K562 (cell line): Measurements from ENCODE around the gene HLF. TPM values are rescaled to one million over a fixed set of nuclear protein-coding genes. Genes with fewer than 3 reads are reported as not detected.

Source experiments
- ATAC-seq: fragments of 200-7000 bp; cut with Tn5 transposase; 3 replicates; pipeline ENCODE4 v1.9.1; 2020; ENCODE audit warnings: moderate library complexity
- BruUV-seq: library from RNA; stranded (reverse); fragments of 400-500 nt; replicated peaks from 2 replicates; lab custom pipeline; 2021; lab: Mats Ljungman, UMichigan
- CTCF ChIA-PET: fragments of 300-600 bp; formaldehyde crosslinking; extraction: SDS; loops from one replicate; lab custom pipeline; 2021; ENCODE audit warnings: low intra/inter-chr PET ratio; lab: Yijun Ruan, JAX
- POLR2A ChIA-PET: fragments of 300-600, 350-650 bp; sonication (Branson Sonifier 250); formaldehyde crosslinking; extraction: SDS; loops from one replicate; lab custom pipeline; 2021; ENCODE audit warnings: antibody characterized with exemption, inconsistent platforms; lab: Yijun Ruan, JAX
- DNase-seq, 4 experiments: peaks; one replicate each; pipeline versions ENCODE4 v3.0.0 to v3.0.0-alpha.2; 2011 to 2018; ENCODE audit warnings: low spot score in 3 of 4, mixed read lengths in 3 of 4; ENCODE audit errors: extremely low read depth in 1 of 4
- FAIRE-seq: peaks from 2 replicates; lab custom pipeline; 2011; peaks lifted over from hg19 to GRCh38; lab: Jason Lieb, UNC
- H2AFZ ChIP-seq: 2 replicates; pipeline ENCODE4 v1.6.0; 2011; ENCODE audit warnings: low read depth, low read length, control low read depth, inconsistent platforms
- H3K27ac ChIP-seq: fragments of 200-600 bp; 3 replicates; pipeline ENCODE4 v1.8.0; 2011; ENCODE audit warnings: low read depth, mild to moderate bottlenecking, control low read depth, inconsistent platforms, low read length, moderate library complexity, mixed read lengths; ENCODE audit errors: extremely low read depth
- H3K27me3 ChIP-seq, 2 experiments: fragments of 300-600 bp in 1 of 2; 2 replicates in 1 of 2; 3 replicates in 1 of 2; pipeline versions ENCODE4 v1.6.0 to v1.8.0; 2011; ENCODE audit warnings: inconsistent platforms in 2 of 2, low read length in 2 of 2, mild to moderate bottlenecking in 1 of 2, mixed read lengths in 1 of 2, moderate library complexity in 1 of 2; ENCODE audit not compliant: control insufficient read depth in 2 of 2, insufficient read depth in 2 of 2
- H3K36me3 ChIP-seq: fragments of 300-600 bp; 3 replicates; pipeline ENCODE4 v1.8.0; 2011; ENCODE audit warnings: mild to moderate bottlenecking, low read length, inconsistent platforms; ENCODE audit not compliant: control insufficient read depth, insufficient read depth
- H3K4me1 ChIP-seq, 2 experiments: fragments of 200-600 bp in 1 of 2; replicated peaks in 1 of 2; 2 replicates in 1 of 2; 3 replicates in 1 of 2; pipeline versions ENCODE4 v1.5.1 to v1.8.0; 2011; ENCODE audit warnings: inconsistent platforms in 2 of 2, low read length in 2 of 2, mild to moderate bottlenecking in 1 of 2, mixed read lengths in 1 of 2, moderate library complexity in 1 of 2; ENCODE audit not compliant: control insufficient read depth in 2 of 2, insufficient read depth in 2 of 2
- H3K4me2 ChIP-seq: 2 replicates; pipeline ENCODE4 v1.6.1; 2011; ENCODE audit warnings: low read length, control low read depth, inconsistent platforms, mixed read lengths; ENCODE audit not compliant: insufficient read depth
- H3K4me3 ChIP-seq: fragments of 200-600 bp; sonication (generic), shearing (Covaris generic); 2 replicates; pipeline ENCODE4 v1.5.1; 2016; ENCODE audit warnings: control low read depth, inconsistent platforms
- H3K79me2 ChIP-seq: fragments of 200-600 bp; 3 replicates; pipeline ENCODE4 v1.8.0; 2011; ENCODE audit warnings: low read length, inconsistent platforms; ENCODE audit not compliant: control insufficient read depth, insufficient read depth
- H3K9ac ChIP-seq, 2 experiments: 2 replicates each; pipeline versions ENCODE4 v1.6.0 to v1.6.1; 2011; ENCODE audit warnings: low read depth in 2 of 2, low read length in 2 of 2, control low read depth in 1 of 2, inconsistent platforms in 1 of 2, mild to moderate bottlenecking in 1 of 2, mixed read lengths in 1 of 2; ENCODE audit not compliant: insufficient read depth in 1 of 2
- H3K9me1 ChIP-seq: one replicate; pipeline ENCODE4 v1.6.0; 2011; ENCODE audit warnings: inconsistent platforms, mild to moderate bottlenecking, low read length, moderate library complexity; ENCODE audit not compliant: control insufficient read depth, insufficient read depth
- H3K9me3 ChIP-seq: replicated peaks from 2 replicates; pipeline ENCODE4 v1.5.1; 2011; ENCODE audit warnings: low read depth, low read length, inconsistent platforms; ENCODE audit not compliant: control insufficient read depth, insufficient read depth
- H4K20me1 ChIP-seq: replicated peaks from 2 replicates; pipeline ENCODE4 v1.6.1; 2011; ENCODE audit warnings: low read length, inconsistent platforms, mixed read lengths; ENCODE audit not compliant: control insufficient read depth, insufficient read depth
- AFF1 ChIP-seq, 2 experiments: fragments of 450-650 bp; IDR thresholded peaks; 2 replicates each; pipeline ENCODE4 v1.6.1; 2018; ENCODE audit warnings: mild to moderate bottlenecking in 2 of 2, low read depth in 1 of 2; ENCODE audit not compliant: partially characterized antibody in 2 of 2
- CCNT2 ChIP-seq: IDR thresholded peaks from 2 replicates; pipeline ENCODE4 v1.6.1; 2011; ENCODE audit warnings: borderline replicate concordance, low read depth, mild to moderate bottlenecking, moderate library complexity, mixed read lengths, low read length; ENCODE audit not compliant: insufficient read length; ENCODE audit errors: extremely low read depth
- DDX20 ChIP-seq: fragments of 450-650 bp; IDR thresholded peaks from 2 replicates; pipeline ENCODE4 v1.6.1; 2016; ENCODE audit warnings: missing genetic modification characterization, low read depth, mild to moderate bottlenecking, missing compliant biosample characterization, moderate library complexity
- FOXP1 ChIP-seq: sonication (generic); formaldehyde crosslinking; IDR thresholded peaks from 2 replicates; pipeline ENCODE4 v1.8.0; 2022; ENCODE audit warnings: mild to moderate bottlenecking, missing genetic modification reagents
- HMG20B ChIP-seq: fragments of 250-450 bp; sonication (Bioruptor Pico); IDR thresholded peaks from 2 replicates; pipeline ENCODE4 v1.5.0; 2021; ENCODE audit warnings: mild to moderate bottlenecking
- KAT7 ChIP-seq: sonication (generic); formaldehyde crosslinking; IDR thresholded peaks from 2 replicates; pipeline ENCODE4 v1.8.0; 2022; ENCODE audit warnings: missing genetic modification reagents, mild to moderate bottlenecking, borderline replicate concordance
- KLF6 ChIP-seq: fragments of 250-450 bp; sonication (Bioruptor Pico); IDR thresholded peaks from 2 replicates; pipeline ENCODE4 v1.4.0; 2020; ENCODE audit warnings: mild to moderate bottlenecking, moderate library complexity, borderline replicate concordance
- MITF ChIP-seq: IDR thresholded peaks from 2 replicates; pipeline ENCODE4 v1.6.1; 2014; ENCODE audit warnings: antibody characterized with exemption
- NFXL1 ChIP-seq: fragments of 450-650 bp; formaldehyde crosslinking; IDR thresholded peaks from 2 replicates; pipeline ENCODE4 v1.4.0; 2021; ENCODE audit warnings: mild to moderate bottlenecking
- OTX1 ChIP-seq: fragments of 450-650 bp; formaldehyde crosslinking; IDR thresholded peaks from 2 replicates; pipeline ENCODE4 v1.4.0; 2022; ENCODE audit warnings: mild to moderate bottlenecking
- SAFB2 ChIP-seq: fragments of 200-400 bp; formaldehyde crosslinking; IDR thresholded peaks from 2 replicates; pipeline ENCODE4 v1.6.1; 2018; ENCODE audit warnings: borderline replicate concordance, low read length, low read depth, moderate library complexity; ENCODE audit not compliant: severe bottlenecking
- ZBTB9 ChIP-seq: fragments of 450-650 bp; formaldehyde crosslinking; IDR thresholded peaks from 2 replicates; pipeline ENCODE4 v1.4.0; 2020; ENCODE audit warnings: mild to moderate bottlenecking, moderate library complexity
- ZNF551 ChIP-seq: fragments of 250-450 bp; sonication (Bioruptor Pico); IDR thresholded peaks from 2 replicates; pipeline ENCODE4 v1.5.0; 2021; ENCODE audit warnings: mild to moderate bottlenecking, moderate library complexity
- ZNF79 ChIP-seq: fragments of 250-450 bp; sonication (Bioruptor Pico); IDR thresholded peaks from 2 replicates; pipeline ENCODE4 v1.4.0; 2020; ENCODE audit warnings: low read depth, mild to moderate bottlenecking, moderate library complexity
- WGBS: fragments of 100-300 bp; shearing (Covaris generic); methylation state at CpG from one replicate; pipeline ENCODE4 v1.1.6; 2016; ENCODE audit warnings: low coverage, mixed read lengths; ENCODE audit not compliant: insufficient coverage; ENCODE audit errors: missing lambda C conversion rate; 5-methylcytosine and 5-hydroxymethylcytosine counted together
- in situ Hi-C: fragments of 300-500 bp; cut with MboI; formaldehyde crosslinking; loops from 4 replicates; pipeline ENCODE4 v1.15.0; 2018; ENCODE audit warnings: inconsistent platforms, mixed read lengths
- intact Hi-C: fragments of 100-400 bp; cut with micrococcal nuclease; formaldehyde crosslinking; loops from 2 replicates; pipeline ENCODE4 v1.14.2; 2022
- polyA plus RNA-seq, 8 experiments: library from polyadenylated mRNA; depleted of rRNA in 4 of 8; stranded (reverse) in 5 of 8; unstranded in 3 of 8; fragments of >200 nt; fragmentation: Nextera tagmentation in 2 of 8; fragmentation: Illumina TruSeq in 1 of 8; extraction: Ambion mirVana in 2 of 8; extraction: Trizol in 1 of 8; gene quantifications; 2 replicates each; pipeline versions ENCODE4 v1.2.1 to v1.2.3, GENCODE V29; 2011 to 2014; ENCODE audit warnings: inconsistent platforms in 1 of 8, missing spikeins in 1 of 8
- total RNA-seq, 7 experiments: library from RNA; depleted of rRNA in 6 of 7; stranded (reverse); fragments of >200 nt in 6 of 7; fragmentation: Illumina TruSeq in 2 of 7; extraction: Trizol in 2 of 7; gene quantifications; 2 replicates each; pipeline versions ENCODE4 v1.2.1 to v1.2.3, GENCODE V29; 2011 to 2021; ENCODE audit warnings: low replicate concordance in 1 of 7
- TF ChIP-seq, protein P1 (sequence below): fragments of 450-650 bp; formaldehyde crosslinking; IDR thresholded peaks from 2 replicates; pipeline ENCODE4 v1.4.0; 2020; ENCODE audit warnings: mild to moderate bottlenecking, mixed read lengths

The HLF gene
- total and polyA plus RNA-seq, 9 of the 15 experiments (the other 6 are each of a cell fraction or from before 2014, with no cell fraction given), result 0.03 to 0.24 (median 0.09) TPM

GRCh38 chr17:55219934-55220333, 44.8 kb upstream of the HLF start:
- H3K27ac ChIP-seq, result no peak overlapping the region
- ChIA-PET POLR2A (no interaction called here), CTCF (no interaction called here)
- no peak for FAIRE-seq
- no TSS peak for BruUV-seq
- 2% methylated on average over 3 of the region's 3 CpGs for WGBS
- H3K9me1 ChIP-seq, result no peaks in the 10 kb centered on the region
- no peak overlapping the region for H3K9ac ChIP-seq
- H3K4me1 ChIP-seq, result no peaks in the 10 kb centered on the region
- no peak overlapping the region for H3K4me3 ChIP-seq
- H3K36me3 ChIP-seq, result no peaks in the 10 kb centered on the region
- peaks cover 13 to 22% of the 10 kb centered on the region in 2 experiments for H3K27me3 ChIP-seq
- H3K9me3 ChIP-seq, result no peaks in the 10 kb centered on the region
- no peak for DNase-seq
- H3K79me2 ChIP-seq, result no peaks in the 10 kb centered on the region
- intact Hi-C loops (no loop called here), in situ Hi-C loops (no loop called here)
- H4K20me1 ChIP-seq, result no peaks in the 10 kb centered on the region
- H2AFZ ChIP-seq, result no peak overlapping the region
- ATAC-seq, result no peak
- no peak overlapping the region for H3K4me2 ChIP-seq
- TF ChIP-seq KAT7 (CRISPR knock-in tag), result no peak
- TF ChIP-seq NFXL1 (CRISPR knock-in tag), result no peak
- no peak for TF ChIP-seq OTX1 (CRISPR knock-in tag)
- TF ChIP-seq ZBTB9 (CRISPR knock-in tag), result no peak
- no peak for TF ChIP-seq MITF
- TF ChIP-seq SAFB2, result no peak
- no peak for TF ChIP-seq ZNF551 (CRISPR knock-in tag)
- TF ChIP-seq AFF1 (IDR thresholded peaks at IDR 0.05; ENCODE audit: low read depth in 1 of 2, partially characterized antibody in 2 of 2), result no peak
- TF ChIP-seq DDX20 (tag), result no peak
- TF ChIP-seq FOXP1 (CRISPR knock-in tag), result no peak
- TF ChIP-seq HMG20B, result no peak
- no peak for TF ChIP-seq KLF6
- no peak for TF ChIP-seq CCNT2
- TF ChIP-seq, protein P1, sequence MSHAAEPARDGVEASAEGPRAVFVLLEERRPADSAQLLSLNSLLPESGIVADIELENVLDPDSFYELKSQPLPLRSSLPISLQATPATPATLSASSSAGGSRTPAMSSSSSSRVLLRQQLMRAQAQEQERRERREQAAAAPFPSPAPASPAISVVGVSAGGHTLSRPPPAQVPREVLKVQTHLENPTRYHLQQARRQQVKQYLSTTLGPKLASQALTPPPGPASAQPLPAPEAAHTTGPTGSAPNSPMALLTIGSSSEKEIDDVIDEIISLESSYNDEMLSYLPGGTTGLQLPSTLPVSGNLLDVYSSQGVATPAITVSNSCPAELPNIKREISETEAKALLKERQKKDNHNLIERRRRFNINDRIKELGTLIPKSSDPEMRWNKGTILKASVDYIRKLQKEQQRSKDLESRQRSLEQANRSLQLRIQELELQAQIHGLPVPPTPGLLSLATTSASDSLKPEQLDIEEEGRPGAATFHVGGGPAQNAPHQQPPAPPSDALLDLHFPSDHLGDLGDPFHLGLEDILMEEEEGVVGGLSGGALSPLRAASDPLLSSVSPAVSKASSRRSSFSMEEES, result no peak
- TF ChIP-seq ZNF79, result no peak
